ENCODE results near the gene DIAPH1.

Gene DIAPH1

DNA sequence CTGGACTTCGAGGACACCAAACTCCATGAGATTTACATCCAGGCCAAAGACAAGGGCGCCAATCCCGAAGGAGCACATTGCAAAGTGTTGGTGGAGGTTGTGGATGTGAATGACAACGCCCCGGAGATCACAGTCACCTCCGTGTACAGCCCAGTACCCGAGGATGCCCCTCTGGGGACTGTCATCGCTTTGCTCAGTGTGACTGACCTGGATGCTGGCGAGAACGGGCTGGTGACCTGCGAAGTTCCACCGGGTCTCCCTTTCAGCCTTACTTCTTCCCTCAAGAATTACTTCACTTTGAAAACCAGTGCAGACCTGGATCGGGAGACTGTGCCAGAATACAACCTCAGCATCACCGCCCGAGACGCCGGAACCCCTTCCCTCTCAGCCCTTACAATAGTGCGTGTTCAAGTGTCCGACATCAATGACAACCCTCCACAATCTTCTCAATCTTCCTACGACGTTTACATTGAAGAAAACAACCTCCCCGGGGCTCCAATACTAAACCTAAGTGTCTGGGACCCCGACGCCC lies 141.7 kb downstream of the DIAPH1 start:
- peak overlapping the region; percentile 95 for H3K4me3 ChIP-seq (ENCODE audit: low read depth, low read length)

DNA sequence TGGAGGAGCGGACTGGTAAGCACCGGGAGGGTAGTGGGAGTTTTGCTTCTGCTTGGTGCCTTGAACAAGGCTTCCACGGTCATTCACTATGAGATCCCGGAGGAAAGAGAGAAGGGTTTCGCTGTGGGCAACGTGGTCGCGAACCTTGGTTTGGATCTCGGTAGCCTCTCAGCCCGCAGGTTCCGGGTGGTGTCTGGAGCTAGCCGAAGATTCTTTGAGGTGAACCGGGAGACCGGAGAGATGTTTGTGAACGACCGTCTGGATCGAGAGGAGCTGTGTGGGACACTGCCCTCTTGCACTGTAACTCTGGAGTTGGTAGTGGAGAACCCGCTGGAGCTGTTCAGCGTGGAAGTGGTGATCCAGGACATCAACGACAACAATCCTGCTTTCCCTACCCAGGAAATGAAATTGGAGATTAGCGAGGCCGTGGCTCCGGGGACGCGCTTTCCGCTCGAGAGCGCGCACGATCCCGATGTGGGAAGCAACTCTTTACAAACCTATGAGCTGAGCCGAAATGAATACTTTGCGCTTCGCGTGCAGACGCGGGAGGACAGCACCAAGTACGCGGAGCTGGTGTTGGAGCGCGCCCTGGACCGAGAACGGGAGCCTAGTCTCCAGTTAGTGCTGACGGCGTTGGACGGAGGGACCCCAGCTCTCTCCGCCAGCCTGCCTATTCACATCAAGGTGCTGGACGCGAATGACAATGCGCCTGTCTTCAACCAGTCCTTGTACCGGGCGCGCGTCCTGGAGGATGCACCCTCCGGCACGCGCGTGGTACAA lies 142.5 kb downstream of the DIAPH1 start:
- H3K9me3 ChIP-seq (ENCODE audit: control insufficient read depth, insufficient read depth, low read length) = no peaks in the 10 kb centered on the region
- H3K4me1 ChIP-seq (ENCODE audit: control insufficient read depth, insufficient read depth, low read length) = peaks cover 12% of the 10 kb centered on the region
- peak overlapping the region; percentile 95 for H3K4me3 ChIP-seq (ENCODE audit: low read depth, low read length)
- peaks cover 31% of the 10 kb centered on the region for H3K27me3 ChIP-seq (ENCODE audit: control insufficient read depth, insufficient read depth, low read length)
- H3K9ac ChIP-seq (ENCODE audit: low read depth, low read length) = peak overlapping the region; percentile 4
- no peaks in the 10 kb centered on the region for H3K36me3 ChIP-seq (ENCODE audit: control insufficient read depth, insufficient read depth, low read length)

More for the DNA sequence above, 141.7 kb downstream of the DIAPH1 start:
- Histone ChIP-seq H3K27me3 (ENCODE audit: control insufficient read depth, insufficient read depth, low read length) (peaks cover 31% of the 10 kb centered on the region), H3K36me3 (ENCODE audit: control insufficient read depth, insufficient read depth, low read length) (no peaks in the 10 kb centered on the region), H3K9me3 (ENCODE audit: control insufficient read depth, insufficient read depth, low read length) (no peaks in the 10 kb centered on the region), H3K9ac (ENCODE audit: low read depth, low read length) (no peak overlapping the region), H3K4me1 (ENCODE audit: control insufficient read depth, insufficient read depth, low read length) (peaks cover 12% of the 10 kb centered on the region)

- Histone ChIP-seq H3K27me3 (ENCODE audit: control insufficient read depth, insufficient read depth, low read length) (peaks cover 31% of the 10 kb centered on the region), H3K9ac (ENCODE audit: low read depth, low read length) (peak within 1 kb of the TSS; percentile 5), H3K36me3 (ENCODE audit: control insufficient read depth, insufficient read depth, low read length) (no peaks in the 10 kb centered on the region), H3K4me1 (ENCODE audit: control insufficient read depth, insufficient read depth, low read length) (peaks cover 12% of the 10 kb centered on the region), H3K9me3 (ENCODE audit: control insufficient read depth, insufficient read depth, low read length) (no peaks in the 10 kb centered on the region), H3K4me3 (ENCODE audit: low read depth, low read length) (peak within 1 kb of the TSS; percentile 95)
Observed at GRCh38 chr5:141475625-141476131, 143.1 kb downstream of the DIAPH1 start, which contains the start of gene PCDHGC3. Gene PCDHGC3 (plus strand): TSS chr5:141475966. CDS start chr5:141476117, 151 bp downstream.

DNA sequence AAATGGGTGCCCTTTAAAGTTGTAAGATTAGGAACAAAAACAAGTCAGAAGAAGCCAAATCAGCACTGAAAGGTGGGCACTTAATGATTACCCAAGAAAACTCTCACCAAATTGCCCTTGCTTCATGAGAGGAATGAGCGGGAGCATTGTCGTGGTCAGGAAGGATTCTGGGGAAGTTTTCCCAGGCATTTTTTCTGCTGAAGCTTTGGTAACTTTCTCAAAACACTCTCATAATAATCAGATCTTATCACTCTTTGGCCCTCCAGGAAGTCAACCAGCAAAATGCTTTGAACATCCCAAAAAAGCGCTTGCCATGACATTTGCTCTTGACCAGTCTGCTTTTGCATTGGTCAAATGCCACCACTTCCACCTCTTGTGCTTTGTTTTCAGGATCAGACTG lies 153.4 kb downstream of the DIAPH1 start:
- no peaks in the 10 kb centered on the region for H3K27me3 ChIP-seq (ENCODE audit: control insufficient read depth, insufficient read depth, low read length)
- H3K4me3 ChIP-seq (ENCODE audit: low read depth, low read length) = no peak overlapping the region
- no peaks in the 10 kb centered on the region for H3K36me3 ChIP-seq (ENCODE audit: control insufficient read depth, insufficient read depth, low read length)
- no peaks in the 10 kb centered on the region for H3K4me1 ChIP-seq (ENCODE audit: control insufficient read depth, insufficient read depth, low read length)
- no peaks in the 10 kb centered on the region for H3K9me3 ChIP-seq (ENCODE audit: control insufficient read depth, insufficient read depth, low read length)
- no peak overlapping the region for H3K9ac ChIP-seq (ENCODE audit: low read depth, low read length)

Data from iPS-15b (cell line).